Lung (tissue), 13 donors: ENCODE data around the gene PDCD7. TPM values are rescaled to one million over a fixed set of nuclear protein-coding genes. Genes with fewer than 3 reads are reported as not detected.

Experiments
- ATAC-seq: fragments of 200-7000 bp; cut with Tn5 transposase; one replicate; pipeline ENCODE4 v1.9.1; 2020; ENCODE audit warnings: moderate number of reproducible peaks; ENCODE audit not compliant: insufficient read depth, low FRiP score
- DNase-seq, 3 donors: peaks; one replicate each; pipeline ENCODE4 v3.0.0-alpha.2; 2013 to 2017
- H3K27ac ChIP-seq, 2 donors: one replicate each; pipeline ENCODE4 v1.5.1; 2013; ENCODE audit warnings: mild to moderate bottlenecking in 2 of 2, moderate library complexity in 2 of 2, control low read depth in 1 of 2, inconsistent platforms in 1 of 2, low read depth in 1 of 2, low read length in 1 of 2
- H3K27me3 ChIP-seq, 3 donors: one replicate each; pipeline ENCODE4 v1.5.1; 2013; ENCODE audit warnings: low read length in 2 of 3; ENCODE audit not compliant: control insufficient read depth in 3 of 3, insufficient read depth in 3 of 3
- H3K36me3 ChIP-seq, 4 donors: one replicate each; pipeline ENCODE4 v1.5.1; 2013; ENCODE audit warnings: low read length in 4 of 4, mild to moderate bottlenecking in 1 of 4, moderate library complexity in 1 of 4; ENCODE audit not compliant: control insufficient read depth in 4 of 4, insufficient read depth in 4 of 4
- H3K4me1 ChIP-seq, 5 donors: one replicate each; pipeline ENCODE4 v1.5.1; 2013; ENCODE audit warnings: low read length in 5 of 5, mild to moderate bottlenecking in 2 of 5, moderate library complexity in 1 of 5; ENCODE audit not compliant: control insufficient read depth in 5 of 5, insufficient read depth in 5 of 5
- H3K4me3 ChIP-seq: one replicate; pipeline ENCODE4 v1.5.1; 2013; ENCODE audit warnings: mild to moderate bottlenecking, control low read depth, moderate library complexity
- H3K9ac ChIP-seq, 2 donors: one replicate each; pipeline ENCODE4 v1.5.1; 2013; ENCODE audit warnings: low read length in 2 of 2, control low read depth in 1 of 2; ENCODE audit not compliant: insufficient read depth in 1 of 2
- H3K9me3 ChIP-seq, 4 donors: one replicate each; pipeline ENCODE4 v1.5.1; 2013; ENCODE audit warnings: low read length in 3 of 4, mild to moderate bottlenecking in 1 of 4, moderate library complexity in 1 of 4; ENCODE audit not compliant: control insufficient read depth in 4 of 4, insufficient read depth in 3 of 4
- CTCF ChIP-seq: IDR thresholded peaks from 2 replicates; pipeline ENCODE4 v1.5.1; 2012; ENCODE audit warnings: mild to moderate bottlenecking; ENCODE audit errors: control extremely low read depth, extremely low read depth
- WGBS, 2 donors: extraction: QIAGEN DNeasy Blood & Tissue Kit; methylation state at CpG; one replicate each; pipeline ENCODE4 v1.1.7; 2013; 5-methylcytosine and 5-hydroxymethylcytosine counted together
- polyA plus RNA-seq, 2 donors: library from polyadenylated mRNA; stranded (reverse); fragments of 200-250 nt; gene quantifications; one replicate each; pipeline ENCODE4 v1.2.1, GENCODE V29; 2013
- small RNA-seq: library from RNA; depleted of rRNA; stranded (forward); fragments of <200 nt; gene quantifications from one replicate; pipeline ENCODE3, GENCODE V24; 2014; ENCODE audit warnings: low replicate concordance
- total RNA-seq, 2 donors: library from RNA; depleted of rRNA in 1 of 2; stranded (reverse); fragments of >200 nt in 1 of 2; gene quantifications; one replicate each; pipeline ENCODE4 v1.2.1, GENCODE V29; 2014 to 2021
- donor health status: control.
- donor health status: control.
- donor health status: Bipolar disorder and iron deficiency.
- donor health status: healthy.
- donor health status: DM: yes; HTN: yes; CAD: no.

Gene PDCD7
- total and polyA plus RNA-seq, 4 donors = 8.8 to 21.7 (median 14.1) TPM

- peak; percentile 83 to 88 (median 86) for DNase-seq
- Histone ChIP-seq H3K4me3 (peak within 1 kb of the TSS; percentile 28), H3K27ac (peak within 1 kb of the TSS; percentile 81 to 85), H3K27me3 (no peaks in the 10 kb centered on the region), H3K4me1 (peaks cover 3 to 79% (median 27%) of the 10 kb centered on the region in 5 donors), H3K36me3 (peaks cover 0 to 30% (median 11%) of the 10 kb centered on the region in 4 donors), H3K9ac (peak within 1 kb of the TSS; percentile 88 to 99), H3K9me3 (no peaks in the 10 kb centered on the region)
- WGBS, 2 donors = 5% methylated on average over 57 to 66 of the region's 66 CpGs
- TF ChIP-seq CTCF = no peak
- no peak for ATAC-seq
Observed at GRCh38 chr15:65067645-65068402, 65.8 kb downstream of the PDCD7 start, which contains the start of gene RASL12. Gene RASL12 (minus strand): TSS chr15:65067991. CDS start chr15:65067835, 156 bp downstream.

Small RNA genes within 50 kb of the gene (small RNA-seq; reads per million reads assigned to genes)
- not detected for gene AC013553.1

Other genes starting within 250 kb of the PDCD7 start
- 1 to 10 TPM; 5.0 to 6.8 TPM for gene ANKDD1A, start 221.9 kb downstream of the PDCD7 start, total RNA-seq
- gene ANKDD1A, start 221.9 kb downstream of the PDCD7 start, polyA plus RNA-seq = 1 to 10 TPM; 2.3 to 3.4 TPM
- gene SPG21, start 143.9 kb downstream of the PDCD7 start, total RNA-seq = 100 to 1,000 TPM in 1 of 2 donors, 10 to 100 TPM in 1; 79.2 to 115 TPM
- gene SPG21, start 143.9 kb downstream of the PDCD7 start, polyA plus RNA-seq = 10 to 100 TPM; 88.2 to 98.2 TPM
- 10 to 100 TPM; 14.4 to 15.0 TPM for gene MTFMT, start 104.2 kb downstream of the PDCD7 start, total RNA-seq
- gene MTFMT, start 104.2 kb downstream of the PDCD7 start, polyA plus RNA-seq = 1 to 10 TPM; 5.0 to 8.2 TPM
- gene SLC51B, start 88.4 kb downstream of the PDCD7 start, total RNA-seq = 1 to 10 TPM in 1 of 2 donors, under 1 TPM in 1; 0.85 to 3.0 TPM
- 1 to 10 TPM in 1 of 2 donors, under 1 TPM in 1; 0.98 to 7.3 TPM for gene SLC51B, start 88.4 kb downstream of the PDCD7 start, polyA plus RNA-seq
- 10 to 100 TPM; 31.6 to 75.7 TPM for gene RASL12, start 65.8 kb downstream of the PDCD7 start, total RNA-seq
- gene RASL12, start 65.8 kb downstream of the PDCD7 start, polyA plus RNA-seq = 10 to 100 TPM; 13.8 to 14.8 TPM
- gene KBTBD13, start 57.1 kb downstream of the PDCD7 start, total RNA-seq = under 1 TPM; 0.21 to 0.23 TPM
- gene KBTBD13, start 57.1 kb downstream of the PDCD7 start, polyA plus RNA-seq = under 1 TPM; 0.04 to 0.14 TPM
- gene UBAP1L, start 18.6 kb downstream of the PDCD7 start, total RNA-seq = 1 to 10 TPM; 4.7 to 5.4 TPM
- gene UBAP1L, start 18.6 kb downstream of the PDCD7 start, polyA plus RNA-seq = 1 to 10 TPM in 1 of 2 donors, under 1 TPM in 1; 0.96 to 2.2 TPM
- gene CLPX, start 51.5 kb upstream of the PDCD7 start, total RNA-seq = 10 to 100 TPM; 43.1 to 93.6 TPM
- gene CLPX, start 51.5 kb upstream of the PDCD7 start, polyA plus RNA-seq = 10 to 100 TPM; 11.2 to 19.6 TPM
- gene CILP, start 77.7 kb upstream of the PDCD7 start, total RNA-seq = under 1 TPM; 0.89 to 0.97 TPM
- gene CILP, start 77.7 kb upstream of the PDCD7 start, polyA plus RNA-seq = under 1 TPM; 0.30 to 0.43 TPM
- gene PARP16, start 153.1 kb upstream of the PDCD7 start, total RNA-seq = 1 to 10 TPM; 7.4 to 7.7 TPM
- gene PARP16, start 153.1 kb upstream of the PDCD7 start, polyA plus RNA-seq = 1 to 10 TPM; 4.6 to 5.2 TPM
- not detected for gene RNU5A-1, start 162.2 kb upstream of the PDCD7 start, total RNA-seq
- not detected for gene RNU5A-1, start 162.2 kb upstream of the PDCD7 start, polyA plus RNA-seq
- gene RNU5B-1, start 170.9 kb upstream of the PDCD7 start, total RNA-seq = 10 to 100 TPM in 1 of 2 donors, not detected in 1; 10.9 TPM
- not detected for gene RNU5B-1, start 170.9 kb upstream of the PDCD7 start, polyA plus RNA-seq
- gene IGDCC3, start 244.2 kb upstream of the PDCD7 start, total RNA-seq = 1 to 10 TPM in 1 of 2 donors, under 1 TPM in 1; 0.09 to 1.3 TPM
- not detected for gene IGDCC3, start 244.2 kb upstream of the PDCD7 start, polyA plus RNA-seq